DND-41 (cell line): ENCODE measurements around the gene EPHA7.

Experiments
- EZH2 ChIP-seq: IDR thresholded peaks from 3 replicates; pipeline ENCODE4 v1.6.1; 2012; ENCODE audit warnings: borderline replicate concordance, low read depth, mild to moderate bottlenecking, moderate library complexity, low read length, inconsistent platforms; ENCODE audit not compliant: severe bottlenecking
- TF ChIP-seq, protein P1 (sequence below): IDR thresholded peaks from 2 replicates; pipeline ENCODE4 v1.5.1; 2012; ENCODE audit warnings: borderline replicate concordance, low read length, moderate library complexity, mild to moderate bottlenecking; ENCODE audit not compliant: poor library complexity, severe bottlenecking; ENCODE audit errors: extremely low read depth

DNA sequence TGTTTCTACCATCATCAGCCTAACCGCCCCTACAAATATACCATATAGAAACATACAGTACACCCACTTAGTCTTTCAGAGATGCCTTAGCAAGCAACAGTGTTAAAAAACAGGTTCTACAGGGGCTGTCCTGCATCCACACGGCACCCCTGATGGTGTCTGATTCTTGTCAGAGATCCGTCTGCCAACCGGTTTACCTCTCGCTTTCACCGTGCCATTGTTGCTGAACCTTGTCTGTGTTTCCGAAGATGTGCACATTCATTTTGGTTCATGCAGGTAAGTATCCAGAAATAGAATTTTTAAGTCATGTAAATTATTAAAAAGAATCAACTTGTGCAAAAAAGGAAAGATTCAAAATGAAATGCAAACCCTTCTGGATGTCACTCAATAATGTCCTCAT, 52.9 kb downstream of the EPHA7 start:
- TF ChIP-seq, protein P1, sequence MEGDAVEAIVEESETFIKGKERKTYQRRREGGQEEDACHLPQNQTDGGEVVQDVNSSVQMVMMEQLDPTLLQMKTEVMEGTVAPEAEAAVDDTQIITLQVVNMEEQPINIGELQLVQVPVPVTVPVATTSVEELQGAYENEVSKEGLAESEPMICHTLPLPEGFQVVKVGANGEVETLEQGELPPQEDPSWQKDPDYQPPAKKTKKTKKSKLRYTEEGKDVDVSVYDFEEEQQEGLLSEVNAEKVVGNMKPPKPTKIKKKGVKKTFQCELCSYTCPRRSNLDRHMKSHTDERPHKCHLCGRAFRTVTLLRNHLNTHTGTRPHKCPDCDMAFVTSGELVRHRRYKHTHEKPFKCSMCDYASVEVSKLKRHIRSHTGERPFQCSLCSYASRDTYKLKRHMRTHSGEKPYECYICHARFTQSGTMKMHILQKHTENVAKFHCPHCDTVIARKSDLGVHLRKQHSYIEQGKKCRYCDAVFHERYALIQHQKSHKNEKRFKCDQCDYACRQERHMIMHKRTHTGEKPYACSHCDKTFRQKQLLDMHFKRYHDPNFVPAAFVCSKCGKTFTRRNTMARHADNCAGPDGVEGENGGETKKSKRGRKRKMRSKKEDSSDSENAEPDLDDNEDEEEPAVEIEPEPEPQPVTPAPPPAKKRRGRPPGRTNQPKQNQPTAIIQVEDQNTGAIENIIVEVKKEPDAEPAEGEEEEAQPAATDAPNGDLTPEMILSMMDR: no peak
- no peak for TF ChIP-seq EZH2
